ENCODE measurements around the gene MILR1.
"Not testable (repeated sequence)": the region's sequence is repeated elsewhere in the genome, so short reads cannot be mapped to it uniquely, and the experiment has no call there.

MILR1 gene

GRCh38 chr17:64471440-64471839, 22.5 kb downstream of the MILR1 start:
- no peak for DNase-seq (ENCODE audit: low read depth, low spot score)

GRCh38 chr17:64472564-64472963, 23.6 kb downstream of the MILR1 start:
- no peak for DNase-seq (ENCODE audit: low read depth, low spot score)

GRCh38 chr17:64477849-64478248, 28.9 kb downstream of the MILR1 start:
- DNase-seq (ENCODE audit: low read depth, low spot score) = no peak

- no peak for DNase-seq (ENCODE audit: low read depth, low spot score)
Measured at GRCh38 chr17:64480951-64481350, 32.0 kb downstream of the MILR1 start.

- no peak for DNase-seq (ENCODE audit: low read depth, low spot score)
Measured at GRCh38 chr17:64484380-64484779, 35.5 kb downstream of the MILR1 start.

GRCh38 chr17:64488301-64488700, 39.4 kb downstream of the MILR1 start:
- no peak for DNase-seq (ENCODE audit: low read depth, low spot score)

GRCh38 chr17:64491034-64491860, 42.3 kb downstream of the MILR1 start:
- DNase-seq (ENCODE audit: low read depth, low spot score) = no peak

GRCh38 chr17:64491994-64492393, 43.1 kb downstream of the MILR1 start:
- DNase-seq (ENCODE audit: low read depth, low spot score) = no peak

GRCh38 chr17:64492481-64493109, 43.7 kb downstream of the MILR1 start:
- DNase-seq (ENCODE audit: low read depth, low spot score) = no peak

GRCh38 chr17:64494121-64494520, 45.2 kb downstream of the MILR1 start:
- no peak for DNase-seq (ENCODE audit: low read depth, low spot score)

- DNase-seq (ENCODE audit: low read depth, low spot score) = not testable (repeated sequence)
Measured at GRCh38 chr17:64495300-64495699, 46.4 kb downstream of the MILR1 start.

- no peak for DNase-seq (ENCODE audit: low read depth, low spot score)
Measured at GRCh38 chr17:64496348-64496785, 47.5 kb downstream of the MILR1 start.

- DNase-seq (ENCODE audit: low read depth, low spot score) = peak; percentile 90
Measured at GRCh38 chr17:64496786-64497564, 48.1 kb downstream of the MILR1 start, which contains the start of gene POLG2. TSS of gene POLG2 (minus strand) at chr17:64497054. CDS start at chr17:64496968, 86 bp downstream.

GRCh38 chr17:64497565-64498035, 48.7 kb downstream of the MILR1 start:
- DNase-seq (ENCODE audit: low read depth, low spot score) = no peak

- no peak for DNase-seq (ENCODE audit: low read depth, low spot score)
Measured at GRCh38 chr17:64498308-64499203, 49.6 kb downstream of the MILR1 start.

- no peak for DNase-seq (ENCODE audit: low read depth, low spot score)
Measured at GRCh38 chr17:64499805-64500486, 51.0 kb downstream of the MILR1 start.

GRCh38 chr17:64500487-64500859, 51.6 kb downstream of the MILR1 start:
- DNase-seq (ENCODE audit: low read depth, low spot score) = no peak

GRCh38 chr17:64500862-64501765, 52.2 kb downstream of the MILR1 start:
- no peak for DNase-seq (ENCODE audit: low read depth, low spot score)

GRCh38 chr17:64502021-64502420, 53.1 kb downstream of the MILR1 start:
- DNase-seq (ENCODE audit: low read depth, low spot score) = no peak
